GM23248 (cell line): ENCODE results near the gene PHLDB2.

ENCODE experiments used
- EZH2 ChIP-seq: fragments of 200-600 bp; sonication (generic); IDR thresholded peaks from 2 replicates; pipeline ENCODE4 v1.6.1; 2018; ENCODE audit warnings: antibody characterized with exemption, mild to moderate bottlenecking; ENCODE audit not compliant: insufficient read depth, poor library complexity, severe bottlenecking
- EZH2phosphoT487 ChIP-seq: fragments of 200-600 bp; sonication (generic); IDR thresholded peaks from 2 replicates; pipeline ENCODE4 v1.6.1; 2018; ENCODE audit warnings: antibody characterized with exemption, moderate library complexity, mild to moderate bottlenecking, low read depth; ENCODE audit not compliant: insufficient read depth

DNA sequence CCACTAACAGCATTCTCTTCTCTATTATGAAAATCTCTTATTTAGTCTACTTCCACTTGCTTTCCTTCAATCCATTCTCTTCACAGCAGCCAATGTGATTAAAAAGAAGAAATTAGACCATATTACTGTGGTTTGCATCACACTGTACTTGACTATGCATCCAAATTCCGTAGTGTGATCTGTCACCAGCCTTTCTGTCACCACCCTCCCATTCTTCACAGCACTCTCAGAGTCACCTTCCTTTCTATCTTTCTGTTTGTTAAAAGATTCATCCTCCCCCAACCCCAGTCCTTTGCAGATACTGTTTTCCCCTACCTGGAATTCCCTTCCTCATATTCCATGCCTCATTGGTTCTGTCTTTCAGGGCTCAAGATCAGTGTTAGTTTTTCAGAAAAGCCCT, 64.7 kb downstream of the PHLDB2 start:
- TF ChIP-seq EZH2phosphoT487 (no peak), EZH2 (no peak)
